HG03565 (cell line): ENCODE data around the gene GJD2.

ENCODE experiments used
- ATAC-seq: cut with Tn5 transposase; IDR thresholded peaks from one replicate; pipeline ENCODE4 v1.9.1; 2021; ENCODE audit warnings: mild to moderate bottlenecking, moderate library complexity; ENCODE audit not compliant: unreplicated experiment

GJD2 gene

GRCh38 chr15:34754674-34755418 lies at the start of gene GJD2:
Gene GJD2, minus strand, starts transcription at chr15:34754998. Its CDS starts 510 bp downstream, at chr15:34754488.
- ATAC-seq: no peak

DNA sequence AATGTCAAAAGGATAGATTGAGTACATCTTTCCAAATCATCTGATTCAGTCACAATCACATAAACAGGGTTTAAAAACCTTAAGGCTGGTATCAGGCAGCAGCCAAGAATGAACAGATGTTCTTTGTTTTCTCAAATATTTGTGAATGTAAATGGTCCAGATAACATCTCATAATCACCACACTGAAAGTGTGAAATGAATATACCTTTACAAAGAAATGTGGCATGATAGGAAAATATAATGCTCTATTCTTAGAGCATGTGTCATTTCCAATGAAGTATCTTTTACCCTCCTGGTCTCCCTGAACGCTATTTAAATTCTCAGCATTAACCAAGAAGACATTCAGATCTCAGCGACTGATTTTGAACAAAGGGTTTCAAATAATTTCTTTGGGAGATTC lies 49.3 kb upstream of the GJD2 start:
- ATAC-seq: no peak

GRCh38 chr15:34802803-34803750 lies 48.3 kb upstream of the GJD2 start:
- ATAC-seq: no peak

GRCh38 chr15:34802371-34802770 lies 47.6 kb upstream of the GJD2 start:
- ATAC-seq: no peak

DNA sequence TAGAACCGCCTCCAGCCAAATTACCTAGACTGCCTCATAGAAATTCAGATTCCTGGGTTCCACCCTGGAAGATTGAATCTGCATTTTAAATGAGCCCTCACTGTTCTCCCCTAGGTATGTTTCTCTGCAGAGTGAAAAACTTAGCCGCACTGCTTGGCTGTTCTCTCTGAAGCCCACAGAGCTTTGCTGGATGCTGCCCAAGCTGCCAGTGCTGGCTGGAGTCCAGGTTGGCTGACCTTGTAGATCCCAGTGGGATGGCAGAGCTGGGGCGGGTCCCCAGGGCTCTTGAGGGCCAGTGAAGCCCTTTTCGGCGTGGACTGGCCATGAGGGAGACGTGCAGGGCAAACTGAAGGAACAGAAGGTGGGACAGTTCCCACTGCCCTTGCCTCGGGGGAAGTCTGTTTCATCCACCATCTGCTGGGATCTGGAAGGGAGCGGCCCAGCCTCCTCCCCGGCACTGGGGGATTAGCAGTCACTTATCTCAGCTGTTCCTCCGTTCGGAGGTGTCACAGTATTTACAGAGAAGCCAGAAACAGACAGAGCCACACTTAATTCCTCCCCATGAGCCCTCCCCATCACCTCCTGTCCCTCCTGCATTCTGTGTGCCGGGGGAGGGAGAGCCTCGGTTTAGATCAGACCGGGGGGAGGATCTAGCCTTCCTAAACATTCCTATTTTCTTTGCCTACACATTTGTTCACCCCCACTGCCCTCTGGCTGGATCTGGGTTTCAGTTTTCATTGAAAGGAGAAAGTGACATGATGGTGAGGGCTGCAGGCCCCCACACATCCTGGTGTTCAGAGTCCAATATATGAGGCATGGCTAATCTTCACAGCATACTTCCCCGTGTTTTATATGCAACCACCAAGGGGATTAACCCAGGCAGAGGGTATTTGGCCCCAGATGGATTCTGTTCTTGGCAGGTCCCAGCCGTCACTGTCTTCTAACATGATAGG lies 44.6 kb upstream of the GJD2 start:
- ATAC-seq: no peak

- ATAC-seq: no peak
Measured at GRCh38 chr15:34796847-34797435, 42.1 kb upstream of the GJD2 start.

DNA sequence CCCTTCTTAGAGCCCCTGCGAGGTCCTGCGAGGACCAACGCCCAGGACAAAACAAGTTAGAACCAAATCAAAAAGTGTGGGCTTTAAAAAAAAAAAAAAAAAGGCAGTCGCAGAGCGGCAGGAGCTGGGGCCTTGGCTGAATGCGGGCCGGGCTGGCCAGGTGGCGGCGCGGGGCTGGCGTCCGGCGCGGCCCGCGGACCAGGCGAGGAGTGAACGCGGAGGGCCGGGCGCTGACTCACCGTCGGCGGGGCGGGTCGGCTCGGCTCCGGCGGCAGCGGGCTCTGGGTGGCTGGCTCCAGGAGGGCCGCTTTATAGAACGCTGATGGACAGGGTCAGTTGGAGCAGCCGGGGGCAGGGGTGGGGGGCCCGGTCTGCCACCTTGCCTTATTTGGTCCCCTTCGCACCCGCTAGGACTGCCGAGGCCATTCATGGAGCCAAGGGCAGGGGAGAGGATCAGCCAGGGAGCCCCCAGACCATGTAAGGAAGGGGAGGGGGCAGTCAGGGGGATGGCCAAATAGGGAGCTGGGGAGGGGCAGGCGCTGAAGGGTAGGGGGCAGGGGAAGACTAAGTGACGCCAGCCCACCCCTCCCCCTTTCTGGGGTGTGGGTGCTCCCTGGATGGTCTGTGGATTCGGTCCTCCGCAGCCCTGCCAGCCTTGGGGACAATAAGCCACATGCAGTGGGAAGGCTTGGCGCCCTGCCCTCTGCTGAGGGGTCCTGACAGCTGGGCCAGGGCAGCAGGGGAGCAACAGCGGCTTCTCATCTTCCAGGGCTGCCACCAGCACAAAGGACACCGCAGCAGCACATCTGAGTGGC lies 40.7 kb upstream of the GJD2 start, which contains the start of gene ACTC1:
Gene ACTC1, minus strand, starts transcription at position 283 of the 815 bp plus-strand sequence. CDS start 741 bp downstream, outside the sequence.
- no peak for ATAC-seq

GRCh38 chr15:34794590-34795206 lies 39.9 kb upstream of the GJD2 start:
- no peak for ATAC-seq

- no peak for ATAC-seq
Measured at GRCh38 chr15:34793901-34794300, 39.1 kb upstream of the GJD2 start.

GRCh38 chr15:34793071-34793470 lies 38.3 kb upstream of the GJD2 start:
- no peak for ATAC-seq

DNA sequence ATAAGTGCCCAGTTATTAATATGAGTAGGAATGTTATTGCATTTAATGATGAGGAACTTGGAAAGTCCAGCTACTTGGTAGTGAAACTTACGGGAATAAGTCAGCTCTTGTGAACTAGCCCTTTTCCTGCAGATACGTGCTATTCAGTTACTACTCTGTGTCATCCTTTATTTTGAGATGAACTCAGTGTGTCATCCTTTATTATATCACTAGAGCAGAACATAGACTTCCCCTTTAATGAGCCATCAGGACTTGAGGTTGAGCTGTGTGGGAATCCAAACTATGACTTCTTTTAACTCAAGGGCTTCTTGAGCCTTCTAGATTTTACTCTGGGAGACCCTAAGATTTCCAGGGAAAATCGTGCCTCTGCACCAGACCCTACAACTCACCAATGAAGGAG lies 36.9 kb upstream of the GJD2 start:
- ATAC-seq: no peak

DNA sequence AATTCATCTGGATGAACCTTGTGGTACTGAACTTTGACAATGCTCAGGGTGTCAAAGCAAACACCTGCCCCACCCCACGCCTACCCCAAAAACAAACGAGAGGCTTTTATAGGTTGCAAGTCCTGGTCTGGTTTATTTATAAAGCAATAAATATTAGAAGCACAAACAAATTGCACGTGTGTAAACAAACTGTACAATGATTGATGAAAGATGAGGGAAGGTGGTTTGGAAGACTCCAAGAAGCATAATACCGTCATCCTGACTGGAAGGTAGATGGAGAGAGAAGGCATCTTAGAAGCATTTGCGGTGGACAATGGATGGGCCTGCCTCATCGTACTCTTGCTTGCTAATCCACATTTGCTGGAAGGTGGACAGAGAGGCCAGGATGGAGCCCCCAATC lies 35.3 kb upstream of the GJD2 start:
- no peak for ATAC-seq

GRCh38 chr15:34789326-34789725 lies 34.5 kb upstream of the GJD2 start:
- no peak for ATAC-seq

- ATAC-seq: no peak
Measured at GRCh38 chr15:34786206-34786605, 31.4 kb upstream of the GJD2 start.

- no peak for ATAC-seq
Measured at GRCh38 chr15:34783991-34784390, 29.2 kb upstream of the GJD2 start.

GRCh38 chr15:34783431-34783830 lies 28.6 kb upstream of the GJD2 start:
- ATAC-seq: no peak

GRCh38 chr15:34782901-34783300 lies 28.1 kb upstream of the GJD2 start:
- ATAC-seq: no peak

DNA sequence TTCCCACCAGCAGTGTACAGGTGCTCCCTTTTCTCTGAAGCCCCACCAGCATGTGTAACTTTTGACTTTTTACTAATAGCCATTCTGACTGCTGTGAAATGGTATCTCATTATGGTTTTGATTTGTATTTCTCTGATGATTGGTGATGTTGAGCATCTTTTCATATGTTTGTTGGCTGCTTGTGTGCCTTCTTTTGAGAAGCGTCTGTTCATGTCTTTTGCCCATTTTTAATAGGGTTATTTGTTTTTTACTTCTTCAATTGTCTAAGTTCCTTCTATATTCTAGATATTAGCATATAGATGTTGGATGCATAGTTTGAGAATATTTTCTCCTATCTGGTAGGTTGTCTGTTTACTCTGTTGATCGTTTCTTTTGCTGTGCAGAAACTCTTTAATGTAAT lies 25.9 kb upstream of the GJD2 start:
- no peak for ATAC-seq

DNA sequence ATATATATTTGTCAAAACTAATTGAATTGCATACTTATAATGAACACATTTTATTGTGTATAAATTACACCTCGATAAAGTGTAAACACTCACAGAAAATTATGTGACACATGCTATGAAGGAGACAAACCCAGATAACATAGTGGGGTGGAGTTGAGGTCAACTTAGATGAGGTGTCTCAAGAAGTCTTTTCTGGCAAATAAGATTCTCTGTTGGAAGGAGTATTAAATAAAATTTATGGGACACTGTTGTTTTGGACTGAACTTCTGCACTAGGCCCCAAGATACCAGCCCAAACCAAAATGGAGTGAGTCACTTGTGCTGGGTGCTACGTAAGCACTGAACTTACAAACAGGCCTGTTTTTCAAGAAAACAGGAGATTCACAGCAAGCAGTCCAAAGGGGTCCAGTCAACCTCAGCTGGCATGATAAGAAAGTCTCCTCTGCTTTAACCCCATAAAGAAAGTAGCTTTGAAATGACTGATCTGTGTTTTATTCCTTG lies 21.9 kb upstream of the GJD2 start:
- no peak for ATAC-seq
